Type B pancreatic cell (in vitro differentiated cells): ENCODE measurements around the gene PIANP. TPM values are rescaled to one million over a fixed set of nuclear protein-coding genes. Genes with fewer than 3 reads are reported as not detected.

ENCODE experiments used
- DNase-seq: peaks from one replicate; pipeline ENCODE4 v3.0.0; 2021; ENCODE audit warnings: mixed read lengths; ENCODE audit not compliant: unreplicated experiment; ENCODE audit errors: extremely low spot score
- H3K27ac Mint-ChIP-seq: 2 replicates; pipeline ENCODE4 v1.8.0; 2021; ENCODE audit warnings: mild to moderate bottlenecking, mixed read lengths
- H3K27me3 Mint-ChIP-seq: 2 replicates; pipeline ENCODE4 v1.8.0; 2021; ENCODE audit warnings: mixed read lengths
- H3K36me3 Mint-ChIP-seq: 2 replicates; pipeline ENCODE4 v1.8.0; 2021; ENCODE audit warnings: mixed read lengths
- H3K4me1 Mint-ChIP-seq: one replicate; pipeline ENCODE4 v1.8.0; 2021; ENCODE audit warnings: mixed read lengths; ENCODE audit not compliant: unreplicated experiment
- H3K4me3 Mint-ChIP-seq: 2 replicates; pipeline ENCODE4 v1.8.0; 2021; ENCODE audit warnings: mild to moderate bottlenecking, mixed read lengths
- H3K9me3 Mint-ChIP-seq: 2 replicates; pipeline ENCODE4 v1.8.0; 2021; ENCODE audit warnings: mixed read lengths
- total RNA-seq: library from RNA; stranded (reverse); gene quantifications from 2 replicates; pipeline ENCODE4 v1.2.1, GENCODE V29; 2021; ENCODE audit warnings: low replicate concordance
- TF ChIP-seq, protein P1 (sequence below): fragments of 200-600 bp; sonication (generic); conservative IDR thresholded peaks from 2 replicates; pipeline ENCODE4 v1.5.0; 2021; ENCODE audit warnings: antibody characterized with exemption, mild to moderate bottlenecking

The PIANP gene
- total RNA-seq, 1 donor from 2014 or later: 3.9 TPM

DNA sequence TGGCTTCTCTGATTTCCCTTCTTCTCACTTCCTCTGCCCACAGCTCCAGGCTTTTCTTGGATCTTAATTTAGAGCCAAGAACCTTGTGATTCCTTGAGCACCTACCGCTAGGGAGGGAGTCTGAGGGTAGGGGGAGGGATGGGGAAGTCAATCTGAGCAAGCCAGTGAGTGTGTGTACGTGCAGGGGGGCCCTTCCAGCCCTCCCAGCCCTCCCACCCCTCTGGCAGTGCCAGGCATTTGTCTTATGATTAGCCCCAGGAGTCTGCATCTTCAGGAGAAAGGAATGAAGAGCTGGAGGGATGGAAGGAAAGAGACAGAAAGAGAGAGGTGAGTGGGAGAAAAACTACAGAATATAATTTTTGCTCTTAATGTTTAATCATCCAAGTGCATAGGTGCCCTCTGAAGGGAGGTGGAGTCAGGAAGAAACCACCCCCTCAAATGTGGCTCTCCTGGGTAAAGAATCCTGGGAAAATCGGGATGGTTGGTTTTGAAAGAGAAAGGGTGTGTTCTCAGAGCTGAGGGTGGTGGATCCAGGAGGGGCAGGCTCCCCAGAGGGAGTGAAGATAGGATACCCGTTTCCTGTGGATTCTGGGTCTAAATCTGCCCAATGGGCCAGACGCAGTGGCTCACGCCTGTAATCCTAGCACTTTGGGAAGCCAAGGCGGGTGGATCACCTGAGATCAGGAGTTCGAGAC, 2.1 kb downstream of the PIANP start:
- Mint-ChIP-seq H3K27ac (no peak overlapping the region), H3K4me3 (peak overlapping the region; percentile 84), H3K9me3 (no peaks in the 10 kb centered on the region), H3K36me3 (peaks cover 14% of the 10 kb centered on the region), H3K4me1 (peaks cover 6% of the 10 kb centered on the region), H3K27me3 (peaks cover 74% of the 10 kb centered on the region)
- DNase-seq: no peak
- TF ChIP-seq, protein P1, sequence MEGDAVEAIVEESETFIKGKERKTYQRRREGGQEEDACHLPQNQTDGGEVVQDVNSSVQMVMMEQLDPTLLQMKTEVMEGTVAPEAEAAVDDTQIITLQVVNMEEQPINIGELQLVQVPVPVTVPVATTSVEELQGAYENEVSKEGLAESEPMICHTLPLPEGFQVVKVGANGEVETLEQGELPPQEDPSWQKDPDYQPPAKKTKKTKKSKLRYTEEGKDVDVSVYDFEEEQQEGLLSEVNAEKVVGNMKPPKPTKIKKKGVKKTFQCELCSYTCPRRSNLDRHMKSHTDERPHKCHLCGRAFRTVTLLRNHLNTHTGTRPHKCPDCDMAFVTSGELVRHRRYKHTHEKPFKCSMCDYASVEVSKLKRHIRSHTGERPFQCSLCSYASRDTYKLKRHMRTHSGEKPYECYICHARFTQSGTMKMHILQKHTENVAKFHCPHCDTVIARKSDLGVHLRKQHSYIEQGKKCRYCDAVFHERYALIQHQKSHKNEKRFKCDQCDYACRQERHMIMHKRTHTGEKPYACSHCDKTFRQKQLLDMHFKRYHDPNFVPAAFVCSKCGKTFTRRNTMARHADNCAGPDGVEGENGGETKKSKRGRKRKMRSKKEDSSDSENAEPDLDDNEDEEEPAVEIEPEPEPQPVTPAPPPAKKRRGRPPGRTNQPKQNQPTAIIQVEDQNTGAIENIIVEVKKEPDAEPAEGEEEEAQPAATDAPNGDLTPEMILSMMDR: no peak

DNA sequence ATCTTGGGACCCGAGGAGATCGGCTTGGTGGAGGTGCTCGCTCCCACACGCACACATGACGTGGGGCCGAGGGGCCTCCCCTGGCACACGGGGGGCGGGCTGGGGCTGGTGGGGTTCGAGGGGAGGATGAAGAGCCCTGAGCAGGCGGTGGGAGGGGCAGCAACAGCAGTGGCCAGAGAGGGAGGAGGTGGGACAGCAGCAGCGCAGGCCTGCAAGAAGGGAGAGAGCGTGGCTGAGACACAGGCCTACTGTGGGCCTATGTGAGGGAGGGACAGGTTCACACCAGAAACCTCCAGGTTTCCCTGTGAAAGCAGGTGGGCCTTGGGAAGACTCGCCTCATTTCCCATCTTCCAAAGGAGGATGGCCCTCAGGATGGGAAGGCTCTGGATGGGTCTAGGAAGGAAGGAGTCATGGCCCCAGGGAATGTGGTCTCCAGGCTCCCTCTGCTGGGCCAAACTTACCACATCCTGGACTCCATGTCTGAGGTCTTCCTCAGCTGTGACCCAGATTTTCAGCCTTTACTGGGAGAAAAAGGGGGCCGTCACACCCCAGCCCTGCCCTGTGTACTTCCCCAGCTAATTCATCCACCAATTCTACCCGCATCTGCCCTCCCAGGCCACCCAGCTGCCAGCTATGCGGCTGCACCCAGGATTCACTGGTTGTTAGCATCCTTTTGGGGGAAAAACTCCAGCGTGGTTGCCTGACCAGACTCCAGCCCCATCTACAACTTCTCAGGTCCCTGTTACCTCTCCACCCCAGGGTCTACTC, 2.8 kb downstream of the PIANP start:
- peaks cover 70% of the 10 kb centered on the region for H3K27me3 Mint-ChIP-seq
- TF ChIP-seq, protein P1: peak; percentile 74
- H3K4me3 Mint-ChIP-seq: no peak overlapping the region

DNA sequence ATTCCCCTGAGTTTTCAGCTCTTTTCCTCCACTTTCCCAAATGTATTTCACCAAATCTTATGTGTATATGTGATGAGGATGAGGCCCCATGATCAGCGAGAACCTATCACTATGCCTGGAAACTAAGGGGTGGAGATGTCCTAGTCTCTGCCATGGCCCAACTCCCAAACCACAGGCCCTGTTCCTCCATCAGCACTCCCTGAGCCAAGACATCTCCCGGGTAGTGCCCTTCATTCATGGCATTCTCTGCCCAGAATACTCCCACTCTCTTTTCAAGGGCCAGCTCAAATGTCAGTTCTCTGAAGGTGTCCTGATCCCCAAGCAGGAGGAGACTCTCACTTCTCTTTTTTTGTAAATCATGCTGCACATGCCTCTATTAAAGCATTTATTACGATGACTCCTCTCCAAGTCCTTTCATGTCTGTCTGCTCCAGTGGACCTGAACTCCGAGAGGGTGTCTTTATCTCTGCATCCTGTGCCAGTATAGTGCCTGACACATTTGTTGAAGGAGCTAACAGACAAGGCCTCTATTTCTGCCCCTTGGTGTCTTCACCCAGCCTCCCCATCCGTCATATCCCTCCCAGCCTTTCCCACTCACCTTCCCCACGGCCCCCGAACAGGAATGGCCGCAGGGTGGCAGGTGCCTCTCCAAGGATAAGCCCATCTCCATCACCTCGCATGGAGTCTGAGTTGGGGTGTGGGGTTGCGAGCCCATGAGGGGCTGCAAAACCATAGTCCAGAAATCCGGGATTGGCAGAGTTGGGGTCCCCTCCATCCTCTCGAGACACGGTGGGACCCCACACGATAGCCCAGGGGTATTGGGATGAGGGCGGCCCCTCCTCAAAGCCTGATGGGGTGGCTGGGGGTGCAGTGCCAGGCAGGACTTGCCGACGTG, 3.7 kb downstream of the PIANP start:
- no peak for DNase-seq
- Mint-ChIP-seq H3K4me1 (peaks cover 6% of the 10 kb centered on the region), H3K9me3 (no peaks in the 10 kb centered on the region), H3K27ac (no peak overlapping the region), H3K27me3 (peaks cover 67% of the 10 kb centered on the region), H3K4me3 (no peak overlapping the region), H3K36me3 (peaks cover 13% of the 10 kb centered on the region)
- TF ChIP-seq, protein P1: no peak

More for the DNA sequence above, 2.8 kb downstream of the PIANP start:
- Mint-ChIP-seq H3K36me3 (peaks cover 14% of the 10 kb centered on the region), H3K4me1 (peaks cover 6% of the 10 kb centered on the region), H3K27ac (no peak overlapping the region), H3K9me3 (no peaks in the 10 kb centered on the region)
- no peak for DNase-seq

DNA sequence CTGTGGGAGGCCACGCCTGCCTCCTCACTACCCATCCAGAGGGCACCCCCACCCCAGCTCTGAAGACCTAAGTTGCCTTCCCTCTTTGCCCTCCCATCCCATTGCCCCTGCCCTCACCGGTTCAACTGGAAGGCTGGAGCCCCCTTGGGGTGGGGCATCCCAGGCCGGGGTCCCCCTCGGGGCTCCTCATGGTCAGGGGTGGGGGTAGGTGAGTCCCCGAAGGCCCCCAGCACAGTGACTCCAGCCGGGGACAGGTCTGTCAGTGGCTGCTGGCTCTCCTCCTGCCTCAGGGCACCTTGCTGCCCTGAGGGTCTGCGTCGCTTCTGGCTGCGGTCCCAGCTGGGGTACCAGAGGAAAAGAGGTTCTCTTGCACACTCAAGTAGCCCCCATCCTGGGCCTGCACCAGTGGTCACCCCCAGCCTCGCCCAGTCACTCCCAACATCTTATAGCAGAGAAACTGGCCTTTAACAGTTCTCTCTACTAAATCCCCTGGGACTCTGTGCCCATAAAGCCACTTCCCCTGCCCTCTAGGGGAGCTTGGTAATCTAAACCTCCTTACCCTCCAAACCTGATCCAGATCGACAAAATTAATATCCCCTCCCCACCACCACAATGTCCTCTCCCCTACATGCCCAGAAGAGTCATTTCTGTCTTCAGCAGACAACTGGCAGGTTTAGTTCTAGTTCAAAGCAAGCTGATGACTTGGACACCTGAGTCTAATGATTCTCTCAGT, 5.1 kb downstream of the PIANP start:
- Mint-ChIP-seq H3K27me3 (peaks cover 54% of the 10 kb centered on the region), H3K36me3 (peaks cover 9% of the 10 kb centered on the region), H3K4me3 (no peak overlapping the region), H3K27ac (no peak overlapping the region), H3K4me1 (peaks cover 6% of the 10 kb centered on the region), H3K9me3 (no peaks in the 10 kb centered on the region)
- TF ChIP-seq, protein P1: no peak
- no peak for DNase-seq

DNA sequence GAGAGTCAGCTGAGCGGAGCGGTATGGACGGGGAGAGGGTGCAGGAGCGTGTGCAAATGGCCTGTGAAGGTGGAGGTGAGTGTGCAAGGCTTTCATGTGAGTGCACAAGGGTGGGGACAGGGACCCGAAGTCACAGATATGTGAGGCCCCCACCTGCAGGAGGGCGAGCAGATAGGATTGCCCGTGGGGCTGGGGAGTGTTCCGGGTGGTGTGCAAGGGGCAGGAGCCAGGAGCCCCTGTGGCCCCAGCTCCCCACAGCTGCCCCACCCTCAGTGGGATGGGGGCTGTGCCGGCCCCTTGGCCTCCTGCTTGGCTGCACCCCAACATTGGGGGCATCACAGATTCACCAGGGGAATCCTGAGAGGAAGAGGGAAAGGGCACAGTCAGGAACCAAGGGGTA, 5.9 kb downstream of the PIANP start:
- Mint-ChIP-seq H3K27me3 (peaks cover 52% of the 10 kb centered on the region), H3K27ac (no peak overlapping the region), H3K4me1 (peaks cover 5% of the 10 kb centered on the region), H3K36me3 (peaks cover 12% of the 10 kb centered on the region), H3K9me3 (no peaks in the 10 kb centered on the region), H3K4me3 (no peak overlapping the region)
- TF ChIP-seq, protein P1: no peak
- DNase-seq: no peak
